ENCODE results near the gene CYB5B. TPM values are rescaled to one million over a fixed set of nuclear protein-coding genes. Genes with fewer than 3 reads are reported as not detected.
A peak's percentile ranks its signal among the peaks of the same experiment; 100 is the strongest.

The CYB5B gene
- total and polyA plus RNA-seq, 2 donors (not counting 1 experiment from before 2014, with no cell fraction given), result 87.4 to 220 TPM

DNA sequence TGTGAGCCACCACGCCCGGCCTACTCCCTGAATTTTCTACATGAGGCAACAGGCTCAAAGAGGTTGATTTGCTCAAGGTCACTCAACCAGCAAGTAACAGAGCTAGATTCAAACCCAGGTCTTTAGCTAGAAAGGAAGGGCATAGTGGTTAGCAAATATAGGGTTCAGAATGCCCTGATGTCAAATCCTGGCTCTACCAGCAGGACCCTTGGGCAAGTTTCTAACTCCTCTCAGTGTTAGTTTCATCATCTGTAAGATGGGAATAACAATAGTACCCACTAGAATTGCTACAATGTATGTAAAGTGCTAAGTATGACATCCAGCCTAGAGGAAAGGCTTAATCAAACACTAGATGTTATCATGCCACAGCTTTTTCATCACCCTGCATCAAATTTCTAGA is 19.1 kb upstream of the CYB5B start:
- Histone ChIP-seq H3K27me3 (ENCODE audit: control insufficient read depth, insufficient read depth, low read length) (no peaks in the 10 kb centered on the region), H3K9me3 (ENCODE audit: control insufficient read depth, insufficient read depth, low read depth, low read length) (no peaks in the 10 kb centered on the region), H2AFZ (ENCODE audit: low read length) (no peak overlapping the region), H3K27ac (ENCODE audit: insufficient read depth, low read length) (no peak overlapping the region), H4K20me1 (ENCODE audit: control insufficient read depth, extremely low read depth, insufficient read depth, low read length) (no peaks in the 10 kb centered on the region), H3K4me1 (ENCODE audit: control insufficient read depth, extremely low read depth, insufficient read depth, low read length) (peaks cover 8% of the 10 kb centered on the region), H3K79me2 (ENCODE audit: control insufficient read depth, insufficient read depth, low read length) (no peaks in the 10 kb centered on the region), H3K9ac (ENCODE audit: insufficient read depth, low read length) (no peak overlapping the region), H3K4me2 (ENCODE audit: extremely low read depth, insufficient read depth, low read length) (no peak overlapping the region), H3K36me3 (ENCODE audit: control insufficient read depth, insufficient read depth, low read length) (no peaks in the 10 kb centered on the region), H3K4me3 (replicated peaks in 1 of 4; ENCODE audit: control extremely low read depth in 1 of 4, insufficient read depth in 1 of 4, low read depth in 3 of 4, low read length in 4 of 4) (no peak overlapping the region)
- TF ChIP-seq, protein P1, sequence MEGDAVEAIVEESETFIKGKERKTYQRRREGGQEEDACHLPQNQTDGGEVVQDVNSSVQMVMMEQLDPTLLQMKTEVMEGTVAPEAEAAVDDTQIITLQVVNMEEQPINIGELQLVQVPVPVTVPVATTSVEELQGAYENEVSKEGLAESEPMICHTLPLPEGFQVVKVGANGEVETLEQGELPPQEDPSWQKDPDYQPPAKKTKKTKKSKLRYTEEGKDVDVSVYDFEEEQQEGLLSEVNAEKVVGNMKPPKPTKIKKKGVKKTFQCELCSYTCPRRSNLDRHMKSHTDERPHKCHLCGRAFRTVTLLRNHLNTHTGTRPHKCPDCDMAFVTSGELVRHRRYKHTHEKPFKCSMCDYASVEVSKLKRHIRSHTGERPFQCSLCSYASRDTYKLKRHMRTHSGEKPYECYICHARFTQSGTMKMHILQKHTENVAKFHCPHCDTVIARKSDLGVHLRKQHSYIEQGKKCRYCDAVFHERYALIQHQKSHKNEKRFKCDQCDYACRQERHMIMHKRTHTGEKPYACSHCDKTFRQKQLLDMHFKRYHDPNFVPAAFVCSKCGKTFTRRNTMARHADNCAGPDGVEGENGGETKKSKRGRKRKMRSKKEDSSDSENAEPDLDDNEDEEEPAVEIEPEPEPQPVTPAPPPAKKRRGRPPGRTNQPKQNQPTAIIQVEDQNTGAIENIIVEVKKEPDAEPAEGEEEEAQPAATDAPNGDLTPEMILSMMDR (conservative IDR thresholded peaks at IDR 0.05 in 1 of 2, IDR thresholded peaks at IDR 0.05 in 1 of 2; ENCODE audit: low read depth in 1 of 2, low read length in 2 of 2), result no peak
- TF ChIP-seq EZH2 (IDR thresholded peaks at IDR 0.05; ENCODE audit: low read length, missing control alignments), result no peak
- DNase-seq (ENCODE audit: low read depth in 2 of 2), result no peak

DNA sequence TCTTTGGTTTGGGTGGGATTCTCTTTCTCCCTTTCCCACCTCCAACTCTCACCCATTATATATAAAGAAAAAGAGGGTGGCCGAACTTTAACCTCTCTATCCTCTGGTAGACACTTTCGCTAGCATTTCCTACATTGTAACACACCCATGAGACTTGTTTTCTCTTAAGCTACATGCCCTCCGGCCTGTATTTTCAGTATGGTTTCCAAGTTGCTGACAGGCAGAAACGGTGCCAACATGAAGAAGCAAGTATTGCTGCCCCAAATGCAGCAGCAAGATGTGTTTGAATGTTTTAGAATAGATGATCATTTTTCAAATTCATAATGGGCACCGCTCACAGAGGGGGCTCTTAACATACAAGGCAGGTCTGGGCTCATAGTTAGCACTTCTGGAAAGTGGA is 18.7 kb upstream of the CYB5B start:
- no peak overlapping the region for H3K4me3 ChIP-seq (replicated peaks in 1 of 4; ENCODE audit: control extremely low read depth in 1 of 4, insufficient read depth in 1 of 4, low read depth in 3 of 4, low read length in 4 of 4)
- no peaks in the 10 kb centered on the region for H3K79me2 ChIP-seq (ENCODE audit: control insufficient read depth, insufficient read depth, low read length)
- no peaks in the 10 kb centered on the region for H3K27me3 ChIP-seq (ENCODE audit: control insufficient read depth, insufficient read depth, low read length)
- H3K36me3 ChIP-seq (ENCODE audit: control insufficient read depth, insufficient read depth, low read length), result no peaks in the 10 kb centered on the region
- H2AFZ ChIP-seq (ENCODE audit: low read length), result no peak overlapping the region
- no peaks in the 10 kb centered on the region for H3K9me3 ChIP-seq (ENCODE audit: control insufficient read depth, insufficient read depth, low read depth, low read length)
- TF ChIP-seq, protein P1 (conservative IDR thresholded peaks at IDR 0.05 in 1 of 2, IDR thresholded peaks at IDR 0.05 in 1 of 2; ENCODE audit: low read depth in 1 of 2, low read length in 2 of 2), result no peak
- no peak for TF ChIP-seq EZH2 (IDR thresholded peaks at IDR 0.05; ENCODE audit: low read length, missing control alignments)
- H3K27ac ChIP-seq (ENCODE audit: insufficient read depth, low read length), result no peak overlapping the region
- peaks cover 8% of the 10 kb centered on the region for H3K4me1 ChIP-seq (ENCODE audit: control insufficient read depth, extremely low read depth, insufficient read depth, low read length)
- H3K4me2 ChIP-seq (ENCODE audit: extremely low read depth, insufficient read depth, low read length), result no peak overlapping the region
- no peak for DNase-seq (ENCODE audit: low read depth in 2 of 2)
- H4K20me1 ChIP-seq (ENCODE audit: control insufficient read depth, extremely low read depth, insufficient read depth, low read length), result no peaks in the 10 kb centered on the region
- no peak overlapping the region for H3K9ac ChIP-seq (ENCODE audit: insufficient read depth, low read length)

DNA sequence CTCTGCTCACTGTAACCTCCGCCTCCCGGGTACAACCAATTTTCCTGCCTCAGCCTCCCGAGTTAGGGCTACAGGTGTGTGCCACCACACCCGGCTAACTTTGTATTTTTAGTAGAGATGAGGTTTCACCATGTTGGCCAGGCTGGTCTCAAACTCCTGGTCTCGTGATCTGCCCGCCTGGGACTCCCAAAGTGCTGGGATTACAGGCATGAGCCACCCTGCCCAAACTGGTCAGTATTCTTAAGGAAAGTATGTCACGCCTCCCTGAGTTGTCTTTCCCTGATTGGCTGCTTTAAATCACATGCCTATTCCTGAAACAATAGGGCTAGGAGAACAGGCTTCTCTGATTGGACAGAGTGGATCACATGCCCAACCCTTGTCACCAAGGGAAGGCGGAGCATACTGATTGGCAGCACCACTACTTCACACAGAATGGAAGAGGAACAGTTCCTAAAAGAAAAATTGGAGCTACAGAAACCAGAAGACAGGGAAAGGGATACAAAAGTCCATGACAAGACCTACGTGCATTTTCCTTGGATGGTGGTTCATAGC is 17.6 kb upstream of the CYB5B start:
- Histone ChIP-seq H3K27me3 (ENCODE audit: control insufficient read depth, insufficient read depth, low read length) (no peaks in the 10 kb centered on the region), H3K4me2 (ENCODE audit: extremely low read depth, insufficient read depth, low read length) (no peak overlapping the region), H3K36me3 (ENCODE audit: control insufficient read depth, insufficient read depth, low read length) (no peaks in the 10 kb centered on the region), H3K9me3 (ENCODE audit: control insufficient read depth, insufficient read depth, low read depth, low read length) (no peaks in the 10 kb centered on the region), H3K79me2 (ENCODE audit: control insufficient read depth, insufficient read depth, low read length) (no peaks in the 10 kb centered on the region), H3K27ac (ENCODE audit: insufficient read depth, low read length) (no peak overlapping the region), H3K4me1 (ENCODE audit: control insufficient read depth, extremely low read depth, insufficient read depth, low read length) (peaks cover 8% of the 10 kb centered on the region), H4K20me1 (ENCODE audit: control insufficient read depth, extremely low read depth, insufficient read depth, low read length) (no peaks in the 10 kb centered on the region), H3K4me3 (replicated peaks in 1 of 4; ENCODE audit: control extremely low read depth in 1 of 4, insufficient read depth in 1 of 4, low read depth in 3 of 4, low read length in 4 of 4) (no peak overlapping the region), H3K9ac (ENCODE audit: insufficient read depth, low read length) (no peak overlapping the region), H2AFZ (ENCODE audit: low read length) (no peak overlapping the region)
- TF ChIP-seq EZH2 (IDR thresholded peaks at IDR 0.05; ENCODE audit: low read length, missing control alignments), result no peak
- TF ChIP-seq, protein P1 (conservative IDR thresholded peaks at IDR 0.05 in 1 of 2, IDR thresholded peaks at IDR 0.05 in 1 of 2; ENCODE audit: low read depth in 1 of 2, low read length in 2 of 2), result no peak
- DNase-seq (ENCODE audit: low read depth in 2 of 2), result peak in 1 of 2 donors; percentile 6

Measured in fibroblast of lung (primary cell).